Activated naive CD8-positive, alpha-beta T cell treated with anti-CD3 and anti-CD28 coated beads for 36 hours (primary cell): ENCODE results near the gene CD8B. TPM values are rescaled to one million over a fixed set of nuclear protein-coding genes. Genes with fewer than 3 reads are reported as not detected.
"Not testable (repeated sequence)": the region's sequence is repeated elsewhere in the genome, so short reads cannot be mapped to it uniquely, and the experiment has no call there.

Source experiments
- DNase-seq: peaks from one replicate; pipeline ENCODE4 v3.0.0; 2021
- H3K27ac Mint-ChIP-seq: one replicate; pipeline ENCODE4 v1.8.0; 2022; ENCODE audit warnings: mild to moderate bottlenecking, moderate library complexity, mixed read lengths
- H3K27me3 Mint-ChIP-seq: one replicate; pipeline ENCODE4 v1.8.0; 2022; ENCODE audit warnings: mild to moderate bottlenecking, mixed read lengths
- H3K36me3 Mint-ChIP-seq: one replicate; pipeline ENCODE4 v1.8.0; 2021; ENCODE audit warnings: mild to moderate bottlenecking, mixed read lengths
- H3K4me1 Mint-ChIP-seq: one replicate; pipeline ENCODE4 v1.8.0; 2021; ENCODE audit warnings: mixed read lengths
- H3K4me3 Mint-ChIP-seq: one replicate; pipeline ENCODE4 v1.8.0; 2022; ENCODE audit warnings: mild to moderate bottlenecking, moderate library complexity, mixed read lengths
- H3K9me3 Mint-ChIP-seq: one replicate; pipeline ENCODE4 v1.8.0; 2022; ENCODE audit warnings: mixed read lengths
- total RNA-seq, 2 experiments: library from RNA; stranded (reverse); gene quantifications; one replicate each; pipeline ENCODE4 v1.2.3, GENCODE V29; 2021

CD8B gene
- total RNA-seq, 2 experiments from 2014 or later: 260 to 268 TPM

DNA sequence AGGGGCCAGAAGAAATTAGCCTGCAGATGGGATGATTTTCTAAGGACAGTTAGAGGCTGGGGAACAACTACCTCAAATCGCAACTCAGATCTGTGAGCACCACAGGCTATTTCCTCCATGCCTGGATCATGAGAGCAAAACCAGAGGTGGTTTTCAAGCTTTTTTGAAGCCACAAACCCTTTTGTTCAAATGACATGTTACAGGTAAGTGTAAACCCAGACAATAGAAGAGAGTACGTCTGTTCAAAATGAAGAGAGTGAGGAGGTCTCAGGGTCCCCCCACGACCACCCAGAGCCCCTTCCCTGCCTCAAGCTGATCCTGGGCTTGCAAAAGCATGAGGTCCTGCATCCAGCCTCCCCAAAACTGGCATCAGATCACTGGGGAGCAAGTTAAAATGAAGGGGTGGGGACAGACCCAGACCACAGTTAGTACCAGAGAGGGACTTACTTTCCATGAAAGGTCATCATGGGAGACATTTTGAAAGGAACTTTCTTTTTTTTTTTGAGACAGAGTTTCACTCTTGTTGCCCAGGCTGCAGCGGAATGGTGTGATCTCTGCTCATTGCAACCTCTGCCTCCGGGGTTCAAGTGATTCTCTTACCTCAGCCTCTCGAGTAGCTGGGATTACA, 19.0 kb downstream of the CD8B start:
- not testable (repeated sequence) for H3K9me3 Mint-ChIP-seq, H3K27me3 Mint-ChIP-seq
- Mint-ChIP-seq H3K27ac (peak overlapping the region; percentile 95), H3K4me3 (peak overlapping the region; percentile 57), H3K36me3 (peaks cover 43% of the 10 kb centered on the region), H3K4me1 (peaks cover 66% of the 10 kb centered on the region)
- DNase-seq: peak; percentile 42

DNA sequence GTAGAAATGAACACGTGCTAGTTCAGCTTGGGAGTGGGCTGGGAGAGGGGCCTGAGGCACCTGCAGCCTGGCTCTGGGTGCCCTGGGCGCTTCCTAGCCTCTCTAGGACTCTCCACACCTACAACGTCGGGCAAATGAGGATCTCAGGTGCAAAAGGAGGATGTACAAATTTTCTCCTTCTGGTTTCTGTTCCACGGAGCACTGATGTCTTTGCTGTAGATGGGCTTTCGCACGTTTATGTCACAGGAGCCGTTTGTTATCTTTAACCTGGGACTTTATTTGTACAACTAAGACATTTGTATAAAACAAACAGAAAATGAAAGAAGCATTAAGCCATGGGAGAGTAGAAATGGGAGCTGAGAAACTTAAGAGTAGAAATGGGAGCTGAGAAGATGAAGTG, 20.4 kb downstream of the CD8B start:
- Mint-ChIP-seq H3K4me1 (peaks cover 72% of the 10 kb centered on the region), H3K4me3 (peak overlapping the region; percentile 57), H3K36me3 (peaks cover 35% of the 10 kb centered on the region), H3K27ac (peak overlapping the region; percentile 95)
- not testable (repeated sequence) for H3K9me3 Mint-ChIP-seq, H3K27me3 Mint-ChIP-seq, DNase-seq

- not testable (repeated sequence) for H3K27me3 Mint-ChIP-seq, H3K9me3 Mint-ChIP-seq, H3K4me3 Mint-ChIP-seq, DNase-seq
- peaks cover 73% of the 10 kb centered on the region for H3K4me1 Mint-ChIP-seq
- H3K27ac Mint-ChIP-seq: peak overlapping the region; percentile 81
- peaks cover 32% of the 10 kb centered on the region for H3K36me3 Mint-ChIP-seq
These were observed 21.7 kb downstream of the CD8B start for GRCh38 chr2:86839871-86840548.

DNA sequence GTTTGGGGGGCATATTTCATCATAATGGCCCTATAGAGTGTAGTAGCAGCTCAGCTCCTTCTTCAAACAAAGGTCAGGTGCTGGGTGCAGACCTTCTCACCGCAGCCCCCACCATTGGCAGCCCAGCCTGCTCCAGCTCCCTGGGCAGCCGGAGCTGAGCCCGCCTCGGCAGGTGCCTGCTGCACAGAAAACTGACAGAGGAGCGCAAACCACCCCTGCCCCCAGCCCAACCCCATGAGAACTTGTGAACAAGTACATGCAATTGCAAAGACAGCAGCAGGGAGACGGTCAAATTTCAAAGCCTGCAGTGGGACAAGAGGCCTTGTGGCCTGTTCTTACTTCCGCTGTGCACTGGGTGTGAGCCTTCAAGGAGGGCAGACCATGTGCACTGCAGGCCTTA, 22.2 kb downstream of the CD8B start:
- peaks cover 74% of the 10 kb centered on the region for H3K4me1 Mint-ChIP-seq
- H3K4me3 Mint-ChIP-seq: peak overlapping the region; percentile 20
- not testable (repeated sequence) for H3K27me3 Mint-ChIP-seq, H3K9me3 Mint-ChIP-seq, DNase-seq
- peaks cover 29% of the 10 kb centered on the region for H3K36me3 Mint-ChIP-seq
- H3K27ac Mint-ChIP-seq: peak overlapping the region; percentile 81

GRCh38 chr2:86837714-86838113, 24.0 kb downstream of the CD8B start:
- H3K27me3 Mint-ChIP-seq, DNase-seq, H3K9me3 Mint-ChIP-seq: not testable (repeated sequence)
- H3K36me3 Mint-ChIP-seq: peaks cover 17% of the 10 kb centered on the region
- H3K4me3 Mint-ChIP-seq: peak overlapping the region; percentile 34
- H3K4me1 Mint-ChIP-seq: peaks cover 77% of the 10 kb centered on the region
- peak overlapping the region; percentile 86 for H3K27ac Mint-ChIP-seq

- Mint-ChIP-seq H3K4me1 (peaks cover 75% of the 10 kb centered on the region), H3K4me3 (peak overlapping the region; percentile 19), H3K36me3 (peaks cover 15% of the 10 kb centered on the region), H3K27ac (peak overlapping the region; percentile 95)
- H3K9me3 Mint-ChIP-seq, H3K27me3 Mint-ChIP-seq: not testable (repeated sequence)
- peak; percentile 72 for DNase-seq
These were observed 24.6 kb downstream of the CD8B start for GRCh38 chr2:86836915-86837695.

- not testable (repeated sequence) for H3K27me3 Mint-ChIP-seq, DNase-seq, H3K9me3 Mint-ChIP-seq, H3K36me3 Mint-ChIP-seq
- Mint-ChIP-seq H3K27ac (peak overlapping the region; percentile 95), H3K4me3 (peak overlapping the region; percentile 71), H3K4me1 (peaks cover 76% of the 10 kb centered on the region)
These were observed 26.2 kb downstream of the CD8B start for GRCh38 chr2:86835548-86835889.

GRCh38 chr2:86833315-86833714, 28.4 kb downstream of the CD8B start:
- peaks cover 6% of the 10 kb centered on the region for H3K36me3 Mint-ChIP-seq
- H3K4me3 Mint-ChIP-seq: peak overlapping the region; percentile 73
- peak overlapping the region; percentile 95 for H3K27ac Mint-ChIP-seq
- H3K27me3 Mint-ChIP-seq: no peaks in the 10 kb centered on the region
- peaks cover 75% of the 10 kb centered on the region for H3K4me1 Mint-ChIP-seq
- no peak for DNase-seq
- no peaks in the 10 kb centered on the region for H3K9me3 Mint-ChIP-seq

GRCh38 chr2:86832334-86833096, 29.2 kb downstream of the CD8B start:
- no peak for DNase-seq
- Mint-ChIP-seq H3K27me3 (no peaks in the 10 kb centered on the region), H3K36me3 (peaks cover 6% of the 10 kb centered on the region), H3K9me3 (no peaks in the 10 kb centered on the region), H3K4me1 (peaks cover 76% of the 10 kb centered on the region), H3K4me3 (peak overlapping the region; percentile 76), H3K27ac (peak overlapping the region; percentile 95)

DNA sequence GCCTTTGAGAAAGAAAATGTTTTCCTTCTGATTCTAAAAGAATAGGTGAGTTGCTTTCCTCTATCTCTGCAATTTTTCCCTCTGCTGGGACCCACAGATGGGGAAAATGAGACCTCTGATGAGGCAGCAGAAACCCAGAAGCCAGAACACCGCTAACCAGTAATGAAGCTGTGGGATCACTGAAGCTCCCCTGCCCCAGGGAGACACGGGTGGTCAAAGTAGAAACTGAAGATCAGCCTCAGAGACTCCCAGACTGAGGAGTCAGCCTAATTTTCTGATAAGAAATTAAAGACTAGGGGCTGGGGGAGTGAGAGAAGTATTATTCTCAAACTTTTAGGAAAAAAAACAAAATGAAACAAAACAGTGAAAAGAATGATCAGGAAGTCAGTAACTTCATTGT, 30.1 kb downstream of the CD8B start:
- peak overlapping the region; percentile 76 for H3K4me3 Mint-ChIP-seq
- H3K27me3 Mint-ChIP-seq: no peaks in the 10 kb centered on the region
- peaks cover 6% of the 10 kb centered on the region for H3K36me3 Mint-ChIP-seq
- H3K4me1 Mint-ChIP-seq: peaks cover 78% of the 10 kb centered on the region
- peak overlapping the region; percentile 95 for H3K27ac Mint-ChIP-seq
- H3K9me3 Mint-ChIP-seq: no peaks in the 10 kb centered on the region
- DNase-seq: no peak

DNA sequence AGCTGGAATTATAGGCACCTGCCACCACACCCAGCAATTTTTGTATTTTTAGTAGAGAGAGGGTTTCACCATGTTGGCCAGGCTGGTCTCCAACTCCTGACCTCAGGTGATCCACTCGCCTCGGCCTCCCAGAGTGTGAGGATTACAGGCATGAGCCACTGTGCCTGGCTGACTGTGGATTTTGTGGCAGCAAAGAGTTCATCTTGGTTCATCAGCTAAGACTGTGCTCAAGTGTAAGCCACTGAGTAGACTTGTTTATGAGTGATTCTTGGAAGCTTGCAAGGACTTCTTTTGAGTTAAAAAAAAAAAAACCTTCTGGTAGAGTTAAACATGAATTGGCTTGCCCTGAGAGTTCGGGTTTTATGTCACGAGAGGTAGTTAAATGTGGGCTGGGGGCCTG, 34.7 kb downstream of the CD8B start:
- peak overlapping the region; percentile 92 for H3K27ac Mint-ChIP-seq
- peaks cover 12% of the 10 kb centered on the region for H3K36me3 Mint-ChIP-seq
- peak overlapping the region; percentile 80 for H3K4me3 Mint-ChIP-seq
- H3K9me3 Mint-ChIP-seq: no peaks in the 10 kb centered on the region
- H3K4me1 Mint-ChIP-seq: peaks cover 76% of the 10 kb centered on the region
- DNase-seq: no peak
- H3K27me3 Mint-ChIP-seq: no peaks in the 10 kb centered on the region

DNA sequence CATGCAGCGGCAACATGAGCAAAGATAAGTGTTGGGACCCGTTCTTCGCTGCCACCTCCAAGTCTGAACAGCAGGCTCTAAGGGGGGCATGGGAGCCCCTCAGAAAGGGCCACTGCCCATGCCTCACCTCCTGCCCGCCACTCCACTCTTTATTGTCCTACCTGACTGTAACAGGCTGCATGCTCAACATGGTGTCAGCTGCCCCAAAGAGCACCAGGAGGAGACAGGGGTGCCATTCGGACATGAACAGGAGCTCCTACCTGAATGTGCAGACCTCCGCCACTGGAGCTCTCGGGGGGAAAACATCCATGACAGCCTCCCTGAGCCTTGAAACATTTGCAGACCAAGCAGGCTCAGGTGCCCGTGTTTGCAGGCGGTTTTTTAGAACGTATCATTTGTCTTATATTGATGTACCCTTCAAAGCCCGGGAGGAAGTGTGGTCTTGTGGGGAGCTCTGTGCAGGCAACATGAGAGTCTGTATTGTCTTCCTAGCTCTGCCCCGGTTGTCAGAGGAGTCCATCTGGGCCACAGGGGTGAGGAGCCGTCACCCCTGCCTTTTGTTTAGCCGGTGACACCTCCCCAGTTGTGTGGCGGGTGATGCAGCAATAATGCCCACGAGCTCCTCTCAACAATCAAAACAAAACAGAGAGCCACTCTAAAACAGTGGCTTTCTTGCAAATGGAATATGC, 35.8 kb downstream of the CD8B start:
- Mint-ChIP-seq H3K9me3 (no peaks in the 10 kb centered on the region), H3K4me1 (peaks cover 75% of the 10 kb centered on the region), H3K4me3 (peak overlapping the region; percentile 80), H3K36me3 (peaks cover 14% of the 10 kb centered on the region), H3K27me3 (no peaks in the 10 kb centered on the region), H3K27ac (peak overlapping the region; percentile 92)
- peak; percentile 79 for DNase-seq

GRCh38 chr2:86825036-86825692, 36.5 kb downstream of the CD8B start:
- Mint-ChIP-seq H3K4me1 (peaks cover 80% of the 10 kb centered on the region), H3K27me3 (no peaks in the 10 kb centered on the region), H3K27ac (peak overlapping the region; percentile 92), H3K9me3 (no peaks in the 10 kb centered on the region), H3K36me3 (peaks cover 15% of the 10 kb centered on the region), H3K4me3 (peak overlapping the region; percentile 80)
- peak; percentile 60 for DNase-seq
